Muscle layer of duodenum (tissue), 2 donors: ENCODE data around the gene ESF1.

Source experiments
- H3K27ac ChIP-seq: one replicate; pipeline ENCODE4 v1.7.0; 2013; ENCODE audit warnings: mild to moderate bottlenecking, low read length
- H3K27me3 ChIP-seq: one replicate; pipeline ENCODE4 v1.7.0; 2013; ENCODE audit warnings: low read depth, mild to moderate bottlenecking, control low read depth, low read length
- H3K36me3 ChIP-seq, 2 donors: one replicate each; pipeline ENCODE4 v1.7.0; 2013; ENCODE audit warnings: low read length in 2 of 2, control low read depth in 1 of 2, mild to moderate bottlenecking in 1 of 2; ENCODE audit not compliant: insufficient read depth in 2 of 2, control insufficient read depth in 1 of 2
- H3K4me1 ChIP-seq, 2 donors: one replicate each; pipeline ENCODE4 v1.7.0; 2013; ENCODE audit warnings: low read length in 2 of 2, mild to moderate bottlenecking in 2 of 2, control low read depth in 1 of 2, moderate library complexity in 1 of 2; ENCODE audit not compliant: insufficient read depth in 2 of 2, control insufficient read depth in 1 of 2
- H3K4me3 ChIP-seq, 2 donors: one replicate each; pipeline ENCODE4 v1.7.0; 2013; ENCODE audit warnings: low read length in 2 of 2, low read depth in 1 of 2, mild to moderate bottlenecking in 1 of 2
- H3K9me3 ChIP-seq, 2 donors: one replicate each; pipeline ENCODE4 v1.7.0; 2013; ENCODE audit warnings: low read length in 2 of 2, control low read depth in 1 of 2, mild to moderate bottlenecking in 1 of 2; ENCODE audit not compliant: control insufficient read depth in 1 of 2
- donor health status: healthy.

ESF1 gene, protein sequence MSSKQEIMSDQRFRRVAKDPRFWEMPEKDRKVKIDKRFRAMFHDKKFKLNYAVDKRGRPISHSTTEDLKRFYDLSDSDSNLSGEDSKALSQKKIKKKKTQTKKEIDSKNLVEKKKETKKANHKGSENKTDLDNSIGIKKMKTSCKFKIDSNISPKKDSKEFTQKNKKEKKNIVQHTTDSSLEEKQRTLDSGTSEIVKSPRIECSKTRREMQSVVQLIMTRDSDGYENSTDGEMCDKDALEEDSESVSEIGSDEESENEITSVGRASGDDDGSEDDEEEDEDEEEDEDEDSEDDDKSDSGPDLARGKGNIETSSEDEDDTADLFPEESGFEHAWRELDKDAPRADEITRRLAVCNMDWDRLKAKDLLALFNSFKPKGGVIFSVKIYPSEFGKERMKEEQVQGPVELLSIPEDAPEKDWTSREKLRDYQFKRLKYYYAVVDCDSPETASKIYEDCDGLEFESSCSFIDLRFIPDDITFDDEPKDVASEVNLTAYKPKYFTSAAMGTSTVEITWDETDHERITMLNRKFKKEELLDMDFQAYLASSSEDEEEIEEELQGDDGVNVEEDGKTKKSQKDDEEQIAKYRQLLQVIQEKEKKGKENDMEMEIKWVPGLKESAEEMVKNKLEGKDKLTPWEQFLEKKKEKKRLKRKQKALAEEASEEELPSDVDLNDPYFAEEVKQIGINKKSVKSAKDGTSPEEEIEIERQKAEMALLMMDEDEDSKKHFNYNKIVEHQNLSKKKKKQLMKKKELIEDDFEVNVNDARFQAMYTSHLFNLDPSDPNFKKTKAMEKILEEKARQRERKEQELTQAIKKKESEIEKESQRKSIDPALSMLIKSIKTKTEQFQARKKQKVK

DNA sequence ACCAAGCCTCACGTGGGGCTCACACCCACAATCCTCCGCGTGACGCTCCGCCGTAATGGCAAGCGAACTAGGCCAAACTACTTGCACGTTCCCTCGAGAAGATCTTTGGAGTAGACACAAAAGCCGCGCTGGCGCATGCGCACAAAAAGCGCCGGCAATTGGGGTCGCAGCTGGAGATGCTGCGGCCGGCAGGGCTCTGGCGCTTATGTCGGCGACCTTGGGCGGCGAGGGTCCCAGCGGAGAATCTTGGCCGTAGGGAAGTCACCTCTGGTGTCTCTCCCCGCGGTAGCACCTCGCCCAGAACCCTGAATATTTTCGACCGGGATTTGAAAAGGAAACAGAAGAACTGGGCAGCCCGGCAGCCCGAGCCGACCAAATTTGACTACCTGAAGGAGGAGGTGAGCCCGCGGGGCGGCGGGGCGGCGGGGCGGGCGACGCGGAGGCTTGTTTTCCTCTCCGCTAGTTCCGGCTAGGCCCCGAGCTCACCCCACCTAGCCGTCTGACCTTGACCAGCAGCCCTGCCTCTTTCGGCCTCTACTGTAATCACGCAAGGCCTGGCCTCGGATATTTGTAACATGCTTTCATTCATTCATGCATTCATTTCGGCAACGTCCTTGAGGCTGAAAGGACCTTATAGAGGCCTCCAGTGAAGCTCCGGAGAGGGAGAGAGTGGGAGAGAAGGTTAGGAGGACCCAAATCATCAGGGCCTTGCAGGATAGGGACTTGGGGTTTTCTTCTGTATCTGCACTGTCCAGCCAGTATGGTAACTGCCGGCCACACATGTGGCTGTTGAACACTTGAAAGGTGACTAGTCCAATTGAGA lies at the start of gene ESF1, which contains the start of gene NDUFAF5:
TSS of gene ESF1 (minus strand) at position 27 of the 823 bp plus-strand sequence. CDS start 1,779 bp downstream, outside the sequence.
TSS of gene NDUFAF5 (plus strand) at position 136 of the 823 bp plus-strand sequence. CDS start at position 177, 41 bp downstream.
- Histone ChIP-seq H3K4me1 (peaks cover 14 to 18% of the 10 kb centered on the region in 2 donors), H3K36me3 (peaks cover 16 to 26% of the 10 kb centered on the region in 2 donors), H3K9me3 (no peaks in the 10 kb centered on the region), H3K4me3 (peak within 1 kb of the TSS; percentile 88 to 99), H3K27me3 (no peaks in the 10 kb centered on the region), H3K27ac (peak within 1 kb of the TSS; percentile 77)

DNA sequence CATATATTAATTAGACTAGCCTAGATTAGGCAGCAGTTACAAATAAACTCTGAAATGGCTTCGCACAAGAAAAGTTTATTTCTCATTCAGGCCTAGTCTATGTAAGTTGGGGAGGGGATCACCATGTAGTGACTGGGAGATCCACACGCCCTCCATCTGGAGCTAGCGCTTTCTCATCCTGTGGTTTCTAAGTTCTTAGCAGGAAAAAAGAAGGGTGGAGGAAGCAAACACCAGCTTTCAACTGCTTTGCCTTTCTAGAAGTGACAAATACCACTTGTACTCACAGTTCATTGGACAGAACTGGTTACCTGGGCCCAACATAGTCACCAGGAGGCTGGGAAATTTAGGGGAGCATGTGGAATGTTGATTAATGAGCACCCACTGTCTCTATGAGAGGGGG lies 46.8 kb upstream of the ESF1 start:
- no peaks in the 10 kb centered on the region for H3K36me3 ChIP-seq
- no peak overlapping the region for H3K4me3 ChIP-seq
- no peak overlapping the region for H3K27ac ChIP-seq
- H3K9me3 ChIP-seq, result no peaks in the 10 kb centered on the region
- no peaks in the 10 kb centered on the region for H3K27me3 ChIP-seq
- no peaks in the 10 kb centered on the region for H3K4me1 ChIP-seq

DNA sequence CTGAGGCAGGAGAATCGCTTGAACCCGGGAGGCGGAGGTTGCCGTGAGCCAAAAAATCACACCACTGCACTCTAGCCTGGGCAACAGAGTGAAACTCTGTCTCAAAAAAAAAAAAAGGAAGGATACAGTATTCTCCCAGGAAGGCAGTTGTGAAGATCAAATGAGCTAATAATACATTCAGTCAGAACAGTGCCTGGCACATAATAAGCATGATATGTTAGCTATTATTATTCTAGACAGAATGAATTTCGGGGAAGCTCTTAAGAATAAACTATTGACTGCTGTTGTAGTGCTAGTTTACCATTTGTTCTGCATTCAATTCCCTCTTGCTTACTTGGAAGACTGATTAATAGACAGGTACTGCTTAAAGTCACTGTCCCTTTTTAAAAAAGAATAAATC lies 40.7 kb upstream of the ESF1 start:
- H3K4me1 ChIP-seq, result peaks cover 0 to under 1% of the 10 kb centered on the region in 2 donors
- no peak overlapping the region for H3K4me3 ChIP-seq
- H3K36me3 ChIP-seq, result no peaks in the 10 kb centered on the region
- no peaks in the 10 kb centered on the region for H3K9me3 ChIP-seq
- H3K27ac ChIP-seq, result no peak overlapping the region
- H3K27me3 ChIP-seq, result no peaks in the 10 kb centered on the region

DNA sequence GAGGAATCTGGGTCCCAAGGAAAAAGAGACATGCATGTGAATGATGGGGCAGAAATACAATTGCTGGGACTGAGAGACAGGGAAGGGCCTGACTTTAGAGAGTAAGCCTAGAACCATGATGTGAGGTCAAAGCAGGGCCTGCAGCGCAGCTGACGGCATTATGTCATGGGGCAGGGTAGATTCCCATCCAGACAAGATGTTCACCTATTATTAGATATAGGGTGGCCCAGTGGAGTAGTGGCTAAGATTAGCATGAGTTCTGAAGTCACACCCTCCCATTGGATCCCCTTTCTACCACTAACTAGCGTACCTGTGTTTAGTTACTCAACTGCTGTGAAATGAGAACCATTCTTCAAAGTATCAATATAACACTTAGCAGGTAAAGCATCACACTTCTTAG lies 39.7 kb upstream of the ESF1 start:
- Histone ChIP-seq H3K9me3 (no peaks in the 10 kb centered on the region), H3K4me1 (peaks cover 0 to 3% of the 10 kb centered on the region in 2 donors), H3K27me3 (no peaks in the 10 kb centered on the region), H3K27ac (no peak overlapping the region), H3K4me3 (no peak overlapping the region), H3K36me3 (no peaks in the 10 kb centered on the region)

DNA sequence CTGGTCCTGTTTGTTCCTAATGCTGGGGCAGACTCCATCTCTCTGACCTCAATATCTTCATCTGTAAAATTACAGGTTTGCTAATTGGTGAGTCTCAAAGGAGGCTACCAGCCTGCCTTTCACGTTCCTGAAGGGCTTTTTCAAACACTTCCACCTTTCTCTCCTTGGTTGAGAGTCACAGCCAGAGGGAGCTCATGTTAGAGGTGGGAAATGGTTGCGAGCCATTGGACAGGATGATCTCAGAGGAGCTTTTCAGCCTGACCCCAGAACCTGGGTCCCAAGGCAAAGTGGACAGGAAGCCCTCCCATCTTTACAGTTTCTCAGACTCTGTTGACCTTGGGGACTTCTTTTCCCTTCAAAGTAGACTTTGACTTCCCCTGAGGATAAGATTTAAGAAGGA lies 37.7 kb upstream of the ESF1 start:
- Histone ChIP-seq H3K27me3 (no peaks in the 10 kb centered on the region), H3K9me3 (no peaks in the 10 kb centered on the region), H3K4me1 (peaks cover 0 to 3% of the 10 kb centered on the region in 2 donors), H3K36me3 (peaks cover 9 to 11% of the 10 kb centered on the region in 2 donors), H3K27ac (no peak overlapping the region), H3K4me3 (no peak overlapping the region)

DNA sequence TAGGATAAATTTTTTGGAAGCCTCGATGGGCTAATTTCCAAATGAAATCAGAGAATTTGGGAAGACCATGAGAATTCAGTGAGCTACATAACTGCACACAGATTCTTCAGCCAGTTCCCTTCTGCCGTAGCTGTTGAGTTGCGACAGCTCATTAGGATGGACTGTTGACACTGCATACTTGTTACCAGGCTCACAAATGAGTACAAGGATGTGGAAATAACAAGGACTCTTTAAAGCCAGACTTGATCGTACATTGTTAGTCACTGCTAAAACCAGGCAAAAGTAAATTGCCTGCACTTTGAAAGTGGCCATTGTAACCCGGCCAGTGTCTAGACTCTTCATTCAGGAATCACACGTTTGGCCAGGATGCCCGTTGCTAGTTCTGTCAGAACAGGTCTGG lies 37.2 kb upstream of the ESF1 start:
- no peak overlapping the region for H3K4me3 ChIP-seq
- no peak overlapping the region for H3K27ac ChIP-seq
- peaks cover 13 to 17% of the 10 kb centered on the region in 2 donors for H3K36me3 ChIP-seq
- no peaks in the 10 kb centered on the region for H3K27me3 ChIP-seq
- H3K4me1 ChIP-seq, result peaks cover 0 to 3% of the 10 kb centered on the region in 2 donors
- no peaks in the 10 kb centered on the region for H3K9me3 ChIP-seq

DNA sequence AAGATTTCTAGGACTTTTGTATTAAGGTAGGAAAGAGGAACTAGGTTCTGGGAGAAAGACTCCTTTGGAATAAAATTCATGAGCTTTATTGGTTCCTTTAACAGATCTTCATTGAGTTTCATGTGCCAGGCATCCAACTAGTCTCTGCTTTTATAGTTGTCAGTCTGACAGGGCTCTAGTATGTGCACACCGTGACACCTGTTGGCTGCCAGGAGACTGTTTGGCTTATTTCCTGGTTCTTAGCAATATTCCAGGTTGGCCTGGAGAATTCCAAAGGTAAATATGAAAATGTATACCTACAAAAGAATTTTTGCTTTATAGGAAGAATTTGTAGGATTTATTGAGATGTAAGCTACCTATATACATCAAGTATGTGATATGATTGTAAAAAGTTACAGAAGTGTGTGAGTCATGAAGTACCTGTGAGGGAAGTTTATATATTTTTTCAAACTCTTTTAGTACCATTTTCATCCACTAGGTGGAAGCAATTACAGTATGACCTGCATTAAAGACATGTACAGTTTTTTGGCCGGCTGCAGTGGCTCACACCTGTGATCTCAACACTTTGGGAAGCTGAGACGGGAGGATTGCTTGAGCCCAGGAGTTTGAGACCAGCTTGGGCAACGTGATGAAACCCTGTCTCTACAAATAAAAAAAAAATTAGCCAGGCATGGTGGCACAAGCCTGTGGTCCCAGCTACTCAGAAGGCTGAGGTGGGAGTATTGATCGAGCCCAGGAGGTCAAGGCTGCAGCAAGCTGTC lies 35.3 kb upstream of the ESF1 start:
- H3K36me3 ChIP-seq, result peaks cover 24 to 27% of the 10 kb centered on the region in 2 donors
- no peak overlapping the region for H3K27ac ChIP-seq
- H3K27me3 ChIP-seq, result no peaks in the 10 kb centered on the region
- no peak overlapping the region for H3K4me3 ChIP-seq
- peaks cover 0 to 3% of the 10 kb centered on the region in 2 donors for H3K4me1 ChIP-seq
- no peaks in the 10 kb centered on the region for H3K9me3 ChIP-seq

DNA sequence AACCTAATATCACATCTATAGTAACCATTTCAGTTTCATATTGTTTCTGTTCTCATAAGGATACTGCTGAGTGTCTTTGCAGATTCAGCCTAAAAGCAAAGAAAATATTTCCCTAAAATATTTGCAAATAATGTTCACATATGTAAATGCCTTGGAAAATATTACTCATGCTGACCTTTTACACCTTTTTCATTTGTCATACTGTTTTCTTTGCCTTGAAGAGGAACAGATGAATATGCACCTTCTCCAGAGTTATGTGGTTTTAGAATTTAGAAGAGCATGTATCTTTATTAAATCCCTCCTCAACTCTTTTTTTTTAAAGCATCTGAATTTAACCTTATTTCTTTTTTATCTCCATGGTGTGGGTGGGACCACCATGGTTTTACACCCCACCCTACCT lies 32.6 kb upstream of the ESF1 start:
- Histone ChIP-seq H3K36me3 (peaks cover 33 to 40% of the 10 kb centered on the region in 2 donors), H3K27ac (peak overlapping the region; percentile 24), H3K4me1 (peaks cover 0 to 3% of the 10 kb centered on the region in 2 donors), H3K27me3 (no peaks in the 10 kb centered on the region), H3K9me3 (no peaks in the 10 kb centered on the region), H3K4me3 (no peak overlapping the region)

DNA sequence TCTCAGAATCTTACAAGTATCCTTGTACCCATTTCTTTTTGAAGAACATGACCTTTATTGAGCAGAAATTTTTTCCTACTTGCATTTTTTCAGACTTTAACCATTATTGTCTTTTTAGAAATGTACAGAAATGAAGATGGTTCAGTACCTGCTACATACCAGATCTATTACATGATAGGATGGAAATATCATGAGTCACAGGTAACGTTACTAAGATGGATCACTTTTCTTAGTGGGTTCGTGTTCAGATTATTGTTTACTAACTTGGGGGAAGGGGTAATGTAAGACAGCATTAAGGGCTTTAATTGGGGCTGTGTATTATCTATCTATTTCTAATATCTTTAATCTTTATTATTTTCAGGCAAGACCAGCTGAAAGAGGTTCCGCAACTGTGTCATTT lies 32.0 kb upstream of the ESF1 start:
- Histone ChIP-seq H3K36me3 (peaks cover 38 to 45% of the 10 kb centered on the region in 2 donors), H3K27me3 (no peaks in the 10 kb centered on the region), H3K4me3 (no peak overlapping the region), H3K4me1 (peaks cover 0 to 3% of the 10 kb centered on the region in 2 donors), H3K27ac (no peak overlapping the region), H3K9me3 (no peaks in the 10 kb centered on the region)

DNA sequence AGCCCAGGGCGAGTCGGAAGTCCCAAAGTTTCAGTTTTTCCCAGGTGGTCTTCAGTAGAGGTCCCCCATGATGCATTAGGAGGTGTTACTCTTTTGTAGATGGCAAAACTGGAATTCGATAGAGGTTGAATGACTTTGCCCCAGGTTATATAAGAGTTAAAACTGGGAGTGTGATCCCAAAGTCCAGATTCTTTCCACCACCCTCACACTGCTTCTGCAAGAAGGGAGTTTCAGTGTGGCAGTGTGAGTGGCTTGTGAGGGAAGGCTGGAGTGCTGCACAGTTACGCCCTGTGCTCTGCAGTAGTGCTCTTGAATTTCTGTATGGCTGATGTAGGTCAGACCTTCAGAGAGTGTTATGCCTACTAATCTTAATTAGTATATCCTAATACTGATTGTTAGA lies 30.0 kb upstream of the ESF1 start:
- Histone ChIP-seq H3K9me3 (no peaks in the 10 kb centered on the region), H3K27ac (no peak overlapping the region), H3K36me3 (peaks cover 58 to 65% of the 10 kb centered on the region in 2 donors), H3K27me3 (no peaks in the 10 kb centered on the region), H3K4me1 (no peaks in the 10 kb centered on the region), H3K4me3 (no peak overlapping the region)
